IMR-90 (cell line): Measurements from ENCODE around the gene SLC6A6. TPM values are rescaled to one million over a fixed set of nuclear protein-coding genes. Genes with fewer than 3 reads are reported as not detected.
"Not testable (repeated sequence)": the region's sequence is repeated elsewhere in the genome, so short reads cannot be mapped to it uniquely, and the experiment has no call there.

Source experiments
- ATAC-seq: fragments of 200-7000 bp; cut with Tn5 transposase; 2 replicates; pipeline ENCODE4 v1.9.1; 2020; ENCODE audit warnings: low read depth, mild to moderate bottlenecking, moderate library complexity
- BruUV-seq: library from RNA; stranded (reverse); fragments of 400-500 nt; replicated peaks from 2 replicates; lab custom pipeline; 2021; lab: Mats Ljungman, UMichigan
- CTCF ChIA-PET: fragments of 300-600 bp; formaldehyde crosslinking; extraction: SDS; loops from one replicate; lab custom pipeline; 2021; ENCODE audit warnings: antibody characterized with exemption; lab: Yijun Ruan, JAX
- POLR2A ChIA-PET: fragments of 300-600 bp; sonication (Branson Sonifier 250); formaldehyde crosslinking; loops from one replicate; lab custom pipeline; 2022; ENCODE audit warnings: antibody characterized with exemption; ENCODE audit not compliant: unreplicated experiment; lab: Charles Lee
- DNase-seq: peaks from one replicate; pipeline ENCODE4 v3.0.0; 2013
- H2AFZ ChIP-seq: replicated peaks from 2 replicates; pipeline ENCODE3; 2013; ENCODE audit warnings: low read length, mild to moderate bottlenecking; ENCODE audit not compliant: poor library complexity
- H2AK5ac ChIP-seq: 2 replicates; pipeline ENCODE4 v1.6.1; 2013; ENCODE audit warnings: low read depth, low read length, inconsistent platforms
- H2AK9ac ChIP-seq: replicated peaks from 2 replicates; pipeline ENCODE3; 2013; ENCODE audit warnings: mild to moderate bottlenecking, low read depth, low read length, moderate library complexity; ENCODE audit not compliant: poor library complexity
- H2BK120ac ChIP-seq: 2 replicates; pipeline ENCODE4 v1.6.1; 2013; ENCODE audit warnings: low read depth, low read length, inconsistent platforms
- H2BK15ac ChIP-seq: 3 replicates; pipeline ENCODE4 v1.6.1; 2013; ENCODE audit warnings: low read depth, low read length, inconsistent platforms
- H2BK20ac ChIP-seq: 2 replicates; pipeline ENCODE4 v1.6.1; 2013; ENCODE audit warnings: low read depth, mild to moderate bottlenecking, inconsistent platforms, low read length, moderate library complexity
- H2BK5ac ChIP-seq: 2 replicates; pipeline ENCODE4 v1.6.1; 2013; ENCODE audit warnings: mild to moderate bottlenecking, low read depth, low read length, inconsistent platforms; ENCODE audit not compliant: poor library complexity, severe bottlenecking
- H3K14ac ChIP-seq: replicated peaks from 2 replicates; pipeline ENCODE4 v1.6.1; 2013; ENCODE audit warnings: low read depth, low read length, inconsistent platforms
- H3K18ac ChIP-seq: 2 replicates; pipeline ENCODE4 v1.6.1; 2013; ENCODE audit warnings: low read depth, low read length, control low read depth
- H3K23ac ChIP-seq: 2 replicates; pipeline ENCODE4 v1.6.1; 2013; ENCODE audit warnings: low read depth, low read length, inconsistent platforms
- H3K27ac ChIP-seq: 2 replicates; pipeline ENCODE4 v1.5.1; 2013; ENCODE audit warnings: mild to moderate bottlenecking, control low read depth, low read length; ENCODE audit not compliant: insufficient read depth
- H3K27me3 ChIP-seq: 2 replicates; pipeline ENCODE4 v1.6.1; 2013; ENCODE audit warnings: low read length; ENCODE audit not compliant: control insufficient read depth, insufficient read depth
- H3K36me3 ChIP-seq: 2 replicates; pipeline ENCODE4 v1.6.1; 2013; ENCODE audit warnings: low read length, mixed read lengths; ENCODE audit not compliant: control insufficient read depth, insufficient read depth
- H3K4ac ChIP-seq: 2 replicates; pipeline ENCODE4 v1.6.1; 2013; ENCODE audit warnings: low read depth, low read length, inconsistent platforms
- H3K4me1 ChIP-seq: 2 replicates; pipeline ENCODE4 v1.6.1; 2013; ENCODE audit warnings: low read length, mixed read lengths; ENCODE audit not compliant: control insufficient read depth, insufficient read depth
- H3K4me2 ChIP-seq: 2 replicates; pipeline ENCODE4 v1.6.1; 2013; ENCODE audit warnings: low read depth, mild to moderate bottlenecking, control low read depth, low read length, moderate library complexity
- H3K4me3 ChIP-seq: 2 replicates; pipeline ENCODE4 v1.5.1; 2013; ENCODE audit warnings: low read depth, mild to moderate bottlenecking, control low read depth, low read length, moderate library complexity; ENCODE audit not compliant: insufficient read depth
- H3K56ac ChIP-seq: 2 replicates; pipeline ENCODE4 v1.6.1; 2013; ENCODE audit warnings: low read length, inconsistent platforms; ENCODE audit not compliant: insufficient read depth; ENCODE audit errors: extremely low read depth
- H3K79me1 ChIP-seq, 2 experiments: 2 replicates each; pipeline ENCODE4 v1.6.1; 2013; ENCODE audit warnings: low read length in 2 of 2, inconsistent platforms in 1 of 2, low read depth in 1 of 2
- H3K9ac ChIP-seq: 2 replicates; pipeline ENCODE4 v1.6.1; 2013; ENCODE audit warnings: low read depth, low read length, control low read depth
- H3K9me1 ChIP-seq: 2 replicates; pipeline ENCODE4 v1.6.1; 2013; ENCODE audit warnings: low read length, inconsistent platforms; ENCODE audit not compliant: insufficient read depth
- H3K9me3 ChIP-seq: 2 replicates; pipeline ENCODE4 v1.6.1; 2013; ENCODE audit warnings: low read length; ENCODE audit not compliant: control insufficient read depth, insufficient read depth
- H4K20me1 ChIP-seq: 2 replicates; pipeline ENCODE4 v1.6.1; 2013; ENCODE audit warnings: low read length, inconsistent platforms; ENCODE audit not compliant: insufficient read depth
- H4K5ac ChIP-seq: 2 replicates; pipeline ENCODE4 v1.6.1; 2013; ENCODE audit warnings: mild to moderate bottlenecking, low read depth, low read length, control low read depth
- H4K8ac ChIP-seq, 2 experiments: 2 replicates each; pipeline ENCODE4 v1.6.1; 2013; ENCODE audit warnings: low read depth in 2 of 2, low read length in 2 of 2, control low read depth in 1 of 2, inconsistent platforms in 1 of 2
- H4K91ac ChIP-seq: 2 replicates; pipeline ENCODE4 v1.6.1; 2013; ENCODE audit warnings: low read depth, low read length, inconsistent platforms; ENCODE audit not compliant: insufficient read depth
- WGBS, 2 experiments: methylation state at CpG; one replicate each; pipeline versions ENCODE4 v1.1.5 to v1.1.7; 2013; ENCODE audit warnings: missing lambda C conversion rate in 2 of 2; ENCODE audit not compliant: insufficient read length in 1 of 2; ENCODE audit errors: extremely low coverage in 2 of 2; 5-methylcytosine and 5-hydroxymethylcytosine counted together
- dilution Hi-C: fragments of 300-500 bp; cut with HindIII; formaldehyde crosslinking; loops from one replicate; pipeline ENCODE4 v1.14.3; 2018; ENCODE audit warnings: low sequenced_read_pairs; ENCODE audit not compliant: unreplicated experiment
- in situ Hi-C: fragments of 300-500 bp; cut with MboI; formaldehyde crosslinking; loops from 3 replicates; pipeline ENCODE4 v1.14.3; 2019; ENCODE audit warnings: low sequenced_read_pairs, inconsistent platforms, mixed read lengths
- intact Hi-C: fragments of 100-400 bp; cut with micrococcal nuclease; formaldehyde crosslinking; loops from 2 replicates; pipeline ENCODE4 v1.10.0; 2022
- polyA plus RNA-seq, 3 experiments: library from polyadenylated mRNA; depleted of rRNA; stranded (reverse); fragments of >200 nt; gene quantifications; 2 replicates each; pipeline ENCODE4 v1.2.3, GENCODE V29; 2012; ENCODE audit warnings: low replicate concordance in 1 of 3
- total RNA-seq: library from RNA; depleted of rRNA; stranded (reverse); fragments of >200 nt; gene quantifications from 2 replicates; pipeline ENCODE4 v1.2.3, GENCODE V29; 2012

The SLC6A6 gene
- total and polyA plus RNA-seq, 2 of the 4 experiments (the other 2 are of a cell fraction): 29.9 to 39.4 TPM

DNA sequence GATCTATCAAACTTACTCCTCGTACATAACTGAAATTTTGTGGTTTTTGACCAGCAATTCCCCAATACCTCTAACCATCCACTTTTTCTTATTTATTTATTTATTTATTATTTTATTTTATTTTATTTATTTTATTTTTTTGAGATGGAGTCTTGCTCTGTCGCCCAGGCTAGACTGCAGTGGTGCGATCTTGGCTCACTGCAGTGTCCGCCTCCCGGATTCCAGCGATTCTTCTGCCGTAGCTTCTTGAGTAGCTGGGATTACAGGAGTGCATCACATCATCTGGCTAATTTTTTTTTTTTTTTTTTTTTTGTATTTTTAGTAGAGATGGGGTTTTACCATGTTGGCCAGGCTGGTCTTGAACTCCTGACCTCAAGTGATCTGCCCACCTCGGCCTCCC is 35.3 kb downstream of the SLC6A6 start:
- H3K27ac ChIP-seq, intact Hi-C loops, H3K4me3 ChIP-seq, dilution Hi-C loops, H3K23ac ChIP-seq, BruUV-seq, H2BK5ac ChIP-seq, H4K91ac ChIP-seq, H2AK9ac ChIP-seq, H3K14ac ChIP-seq, H4K8ac ChIP-seq, CTCF ChIA-PET, H2AK5ac ChIP-seq, H2BK120ac ChIP-seq, H4K5ac ChIP-seq, POLR2A ChIA-PET, H3K9me3 ChIP-seq, H3K27me3 ChIP-seq, H3K18ac ChIP-seq, H3K4me2 ChIP-seq, H3K36me3 ChIP-seq, DNase-seq, ATAC-seq, H2BK15ac ChIP-seq, H3K4ac ChIP-seq, H2BK20ac ChIP-seq, H2AFZ ChIP-seq, in situ Hi-C loops, H3K56ac ChIP-seq, H3K9ac ChIP-seq: not testable (repeated sequence)
- Histone ChIP-seq H3K9me1 (peaks cover 27% of the 10 kb centered on the region), H3K4me1 (peaks cover 45% of the 10 kb centered on the region), H4K20me1 (peaks cover 40% of the 10 kb centered on the region), H3K79me1 (peaks cover 42 to 90% of the 10 kb centered on the region in 2 experiments)
- no CpG with 5 or more reads among the region's 8 CpGs for WGBS, 2 experiments
